Nephron progenitor cell (in vitro differentiated cells): ENCODE measurements around the gene RSL24D1.

Experiments used
- DNase-seq: peaks from one replicate; pipeline ENCODE4 v3.0.0; 2021
- H3K27ac Mint-ChIP-seq: 2 replicates; pipeline ENCODE4 v1.8.0; 2021; ENCODE audit warnings: mild to moderate bottlenecking, moderate library complexity, mixed read lengths
- H3K27me3 Mint-ChIP-seq: 2 replicates; pipeline ENCODE4 v1.8.0; 2021; ENCODE audit warnings: mild to moderate bottlenecking, low read depth, mixed read lengths; ENCODE audit not compliant: poor library complexity
- H3K36me3 Mint-ChIP-seq: 2 replicates; pipeline ENCODE4 v1.8.0; 2021; ENCODE audit warnings: low read depth, mixed read lengths
- H3K4me1 Mint-ChIP-seq: 2 replicates; pipeline ENCODE4 v1.8.0; 2021; ENCODE audit warnings: mixed read lengths
- H3K4me3 Mint-ChIP-seq: 2 replicates; pipeline ENCODE4 v1.8.0; 2021; ENCODE audit warnings: mild to moderate bottlenecking, moderate library complexity, mixed read lengths
- H3K9me3 Mint-ChIP-seq: 2 replicates; pipeline ENCODE4 v1.8.0; 2021; ENCODE audit warnings: mild to moderate bottlenecking, moderate library complexity, mixed read lengths
- CTCF ChIP-seq: fragments of 200-600 bp; sonication (generic); IDR thresholded peaks from 2 replicates; pipeline ENCODE4 v1.5.0; 2021; ENCODE audit warnings: antibody characterized with exemption

Gene RSL24D1

DNA sequence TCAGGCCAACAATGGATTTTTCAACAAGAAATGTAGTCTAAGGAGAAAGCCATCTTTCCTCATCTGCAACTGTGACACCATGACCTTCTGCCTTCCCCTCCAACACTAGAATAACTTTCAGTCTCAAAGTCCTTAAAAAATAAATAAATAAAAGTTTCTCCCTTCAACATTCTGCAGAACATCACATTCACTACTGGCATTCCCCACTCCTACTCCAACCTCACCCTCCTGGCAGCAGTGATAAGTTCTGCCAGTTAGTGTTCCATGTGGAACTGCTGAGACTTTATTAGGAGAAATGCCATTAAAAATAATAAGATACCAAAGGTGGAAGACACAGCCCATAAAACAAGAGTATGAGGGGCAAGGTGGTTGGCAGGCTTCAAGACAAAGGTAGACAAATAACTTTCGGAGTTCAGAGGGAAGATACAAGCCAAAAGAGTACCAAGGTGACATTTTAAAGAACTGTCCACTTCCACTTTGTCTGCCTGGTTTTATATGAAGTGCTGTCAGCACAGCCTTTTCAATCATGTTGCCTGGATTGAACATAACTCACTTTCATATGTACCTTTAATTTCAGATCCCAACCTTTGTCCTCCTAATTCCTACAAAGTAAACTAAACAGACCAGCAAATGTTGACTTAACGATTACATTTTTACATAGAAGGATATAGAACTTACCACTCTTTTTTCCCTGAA is 37.5 kb upstream of the RSL24D1 start:
- Mint-ChIP-seq H3K4me1 (no peaks in the 10 kb centered on the region), H3K36me3 (no peaks in the 10 kb centered on the region), H3K9me3 (no peaks in the 10 kb centered on the region), H3K27ac (no peak overlapping the region), H3K4me3 (no peak overlapping the region), H3K27me3 (no peaks in the 10 kb centered on the region)
- no peak for TF ChIP-seq CTCF
- DNase-seq = no peak

DNA sequence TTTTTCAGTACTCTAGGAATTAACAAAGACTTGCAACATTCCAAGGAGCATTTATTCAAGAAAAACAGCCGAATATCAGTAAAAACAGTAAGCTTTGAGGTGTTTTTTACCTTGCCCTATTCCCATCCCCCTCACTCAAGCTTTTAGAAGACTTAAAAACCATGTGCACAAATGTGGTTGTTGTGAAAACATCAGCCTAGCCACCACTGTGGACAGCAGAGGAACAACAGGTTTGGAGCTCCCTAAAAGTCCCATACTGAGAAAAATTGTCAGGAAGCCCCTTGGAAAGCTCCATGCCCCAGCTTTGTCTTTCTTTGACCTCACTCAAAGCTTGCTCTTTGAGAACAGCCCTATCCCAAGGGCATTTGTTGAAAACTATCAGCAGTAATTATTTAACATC is 34.7 kb upstream of the RSL24D1 start:
- no peak overlapping the region for H3K4me3 Mint-ChIP-seq
- TF ChIP-seq CTCF = no peak
- no peaks in the 10 kb centered on the region for H3K4me1 Mint-ChIP-seq
- DNase-seq = no peak
- H3K27ac Mint-ChIP-seq = no peak overlapping the region
- no peaks in the 10 kb centered on the region for H3K27me3 Mint-ChIP-seq
- no peaks in the 10 kb centered on the region for H3K36me3 Mint-ChIP-seq
- no peaks in the 10 kb centered on the region for H3K9me3 Mint-ChIP-seq

DNA sequence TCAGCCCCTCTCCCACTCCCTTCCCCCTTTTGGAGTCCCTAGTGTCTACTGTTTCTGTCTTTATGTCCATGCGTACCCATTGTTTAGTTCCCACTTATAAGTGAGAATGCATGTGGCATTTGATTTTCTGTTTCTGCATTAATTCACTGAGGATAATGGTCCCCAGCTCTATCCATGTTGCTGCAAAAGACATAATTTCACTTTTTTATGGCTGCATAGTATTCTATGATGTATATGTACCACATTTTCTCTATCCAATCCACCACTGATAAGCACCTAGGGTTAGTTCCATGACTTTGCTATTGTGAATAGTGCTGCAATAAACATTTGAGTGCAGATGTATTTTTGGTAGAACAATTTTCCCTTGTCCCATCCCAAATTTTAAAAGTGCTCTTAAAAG is 34.2 kb upstream of the RSL24D1 start:
- Mint-ChIP-seq H3K27me3 (no peaks in the 10 kb centered on the region), H3K9me3 (no peaks in the 10 kb centered on the region), H3K4me1 (no peaks in the 10 kb centered on the region), H3K27ac (no peak overlapping the region), H3K36me3 (no peaks in the 10 kb centered on the region), H3K4me3 (no peak overlapping the region)
- TF ChIP-seq CTCF = no peak
- no peak for DNase-seq

- no peak for TF ChIP-seq CTCF
- no peak overlapping the region for H3K4me3 Mint-ChIP-seq
These were observed 33.4 kb upstream of the RSL24D1 start for GRCh38 chr15:55230051-55230670.

DNA sequence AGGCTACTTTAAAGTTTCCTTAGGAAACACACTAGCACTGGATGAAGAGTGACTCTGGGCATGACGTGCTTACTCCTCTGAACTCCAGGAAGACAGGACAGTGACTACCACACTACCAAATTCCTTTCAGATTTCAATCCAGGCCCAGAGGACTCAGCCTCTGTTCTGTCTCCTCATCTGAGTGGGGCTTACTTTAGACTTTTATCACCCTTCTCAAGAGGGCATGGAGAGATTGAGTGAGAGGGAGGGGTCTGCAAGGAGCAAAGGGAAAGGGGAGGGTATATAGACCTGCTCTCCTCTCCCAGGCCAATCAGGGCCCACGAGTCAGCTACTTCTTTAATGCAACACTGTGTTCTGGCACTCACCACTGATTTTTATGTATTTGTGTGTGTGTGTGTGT is 29.4 kb upstream of the RSL24D1 start:
- H3K27me3 Mint-ChIP-seq = no peaks in the 10 kb centered on the region
- H3K9me3 Mint-ChIP-seq = no peaks in the 10 kb centered on the region
- H3K4me3 Mint-ChIP-seq = no peak overlapping the region
- no peak for TF ChIP-seq CTCF
- peaks cover 13% of the 10 kb centered on the region for H3K4me1 Mint-ChIP-seq
- DNase-seq = no peak
- no peaks in the 10 kb centered on the region for H3K36me3 Mint-ChIP-seq
- H3K27ac Mint-ChIP-seq = peak overlapping the region; percentile 52

More at GRCh38 chr15:55230051-55230670, 33.4 kb upstream of the RSL24D1 start:
- no peak for DNase-seq
- Mint-ChIP-seq H3K27me3 (no peaks in the 10 kb centered on the region), H3K4me1 (no peaks in the 10 kb centered on the region), H3K9me3 (no peaks in the 10 kb centered on the region), H3K27ac (no peak overlapping the region), H3K36me3 (no peaks in the 10 kb centered on the region)

DNA sequence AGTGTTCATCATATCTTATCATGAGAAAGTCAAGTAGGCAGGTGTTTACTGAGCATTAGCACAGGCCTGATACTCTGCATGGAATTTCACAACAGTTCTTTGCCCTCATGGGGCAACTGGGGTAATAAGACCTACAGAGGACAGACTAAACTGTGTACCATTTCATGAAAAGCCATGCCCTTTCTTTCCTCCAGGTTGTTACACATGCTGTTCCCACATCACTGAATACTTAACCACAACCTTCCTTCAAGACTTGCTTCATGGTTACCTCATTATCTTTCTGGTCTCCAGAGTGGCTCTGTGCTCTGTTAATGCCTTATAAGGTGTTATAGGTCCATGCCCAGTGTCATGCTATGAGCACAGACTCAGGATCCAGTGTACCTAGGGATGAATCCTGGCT is 28.2 kb upstream of the RSL24D1 start:
- H3K36me3 Mint-ChIP-seq = no peaks in the 10 kb centered on the region
- H3K9me3 Mint-ChIP-seq = no peaks in the 10 kb centered on the region
- H3K27ac Mint-ChIP-seq = no peak overlapping the region
- no peak for TF ChIP-seq CTCF
- peaks cover 17% of the 10 kb centered on the region for H3K4me1 Mint-ChIP-seq
- no peak for DNase-seq
- no peaks in the 10 kb centered on the region for H3K27me3 Mint-ChIP-seq
- H3K4me3 Mint-ChIP-seq = no peak overlapping the region
